Activated CD4-positive, CD25-positive, alpha-beta regulatory T cell treated with anti-CD3 and anti-CD28 coated beads, Interleukin-2, amount 50 U/mL, for 72 hours (primary cell): ENCODE results near the gene KPNA3.
"Not testable (repeated sequence)": the region's sequence is repeated elsewhere in the genome, so short reads cannot be mapped to it uniquely, and the experiment has no call there.

Experiments
- DNase-seq: peaks from one replicate; pipeline ENCODE4 v3.0.0; 2021

KPNA3 gene

GRCh38 chr13:49740870-49741269 is 51.6 kb downstream of the KPNA3 start:
- no peak for DNase-seq

GRCh38 chr13:49739498-49740187 is 52.8 kb downstream of the KPNA3 start:
- no peak for DNase-seq

DNA sequence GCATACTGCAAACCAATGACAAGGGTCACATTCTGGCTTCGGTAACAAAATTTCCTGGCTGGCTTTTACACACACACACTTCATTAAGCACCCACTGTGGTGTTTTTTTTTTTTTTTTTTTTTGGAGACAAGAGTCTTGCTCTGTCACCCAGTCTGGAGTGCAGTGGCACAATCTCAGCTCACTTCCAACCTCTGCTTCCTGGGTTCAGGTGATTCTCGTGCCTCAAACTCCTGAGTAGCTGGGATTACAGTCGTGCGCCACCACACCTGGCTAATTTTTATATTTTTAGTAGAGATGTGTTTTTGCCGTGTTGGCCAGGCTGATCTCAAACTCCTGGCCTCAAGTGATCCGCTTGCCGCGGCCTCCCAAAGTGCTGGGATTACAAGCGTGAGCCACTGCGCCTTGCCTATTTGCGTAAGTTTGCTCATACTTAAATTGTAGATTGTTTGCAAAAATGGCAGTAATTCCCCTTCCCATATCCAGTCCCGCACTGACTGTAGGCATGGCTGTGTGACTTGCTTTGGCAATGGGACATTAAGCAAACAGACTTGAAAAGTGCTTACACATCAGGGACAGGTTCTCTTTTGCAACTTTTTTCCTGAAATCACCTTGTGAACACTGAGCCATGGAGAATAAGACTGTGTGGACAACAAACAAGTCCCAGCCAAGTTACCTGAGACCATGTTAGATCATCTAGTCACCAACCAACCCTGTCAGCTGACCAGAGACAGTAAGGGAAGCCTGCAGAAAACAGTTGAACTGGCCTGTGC is 59.1 kb downstream of the KPNA3 start:
- no peak for DNase-seq

DNA sequence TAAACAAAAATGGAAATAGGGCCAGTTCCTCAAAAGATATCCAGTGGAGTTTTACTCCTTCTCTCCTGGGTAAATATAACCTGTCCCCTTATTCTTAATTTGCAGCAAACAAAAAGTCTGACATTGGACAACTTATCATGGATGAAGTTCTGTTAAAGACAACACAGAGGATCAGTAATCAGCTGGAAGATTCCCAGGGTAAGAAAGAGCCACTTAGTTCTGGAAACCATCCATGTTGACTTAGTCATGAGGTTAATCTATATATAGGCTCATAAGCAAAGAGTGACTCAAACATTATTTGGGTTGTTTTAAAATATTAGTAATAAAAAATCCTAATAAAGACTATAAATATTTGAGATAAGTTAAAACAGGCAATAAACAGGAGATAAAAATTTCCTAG is 60.7 kb downstream of the KPNA3 start:
- DNase-seq: no peak

DNA sequence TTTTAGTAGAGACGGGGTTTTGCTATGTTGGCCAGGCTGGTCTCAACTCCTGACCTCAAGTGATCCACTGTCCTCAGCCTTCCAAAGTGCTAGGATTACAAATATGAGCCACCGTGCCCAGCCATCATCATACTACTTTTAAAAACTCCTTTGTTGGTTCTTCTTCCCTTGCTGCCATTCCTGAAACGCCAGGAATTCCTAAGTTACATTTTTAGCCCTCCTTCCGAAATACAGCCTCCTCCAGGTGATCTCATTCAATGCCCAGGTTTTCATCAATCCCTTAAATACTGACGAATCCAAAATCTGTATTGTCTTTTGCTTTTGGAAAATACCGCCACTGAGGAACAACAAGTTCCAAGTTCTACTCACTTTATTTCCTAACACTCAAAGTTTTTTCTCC is 75.9 kb downstream of the KPNA3 start:
- DNase-seq: no peak

- no peak for DNase-seq
Measured at GRCh38 chr13:49714757-49715156, 77.7 kb downstream of the KPNA3 start.

DNA sequence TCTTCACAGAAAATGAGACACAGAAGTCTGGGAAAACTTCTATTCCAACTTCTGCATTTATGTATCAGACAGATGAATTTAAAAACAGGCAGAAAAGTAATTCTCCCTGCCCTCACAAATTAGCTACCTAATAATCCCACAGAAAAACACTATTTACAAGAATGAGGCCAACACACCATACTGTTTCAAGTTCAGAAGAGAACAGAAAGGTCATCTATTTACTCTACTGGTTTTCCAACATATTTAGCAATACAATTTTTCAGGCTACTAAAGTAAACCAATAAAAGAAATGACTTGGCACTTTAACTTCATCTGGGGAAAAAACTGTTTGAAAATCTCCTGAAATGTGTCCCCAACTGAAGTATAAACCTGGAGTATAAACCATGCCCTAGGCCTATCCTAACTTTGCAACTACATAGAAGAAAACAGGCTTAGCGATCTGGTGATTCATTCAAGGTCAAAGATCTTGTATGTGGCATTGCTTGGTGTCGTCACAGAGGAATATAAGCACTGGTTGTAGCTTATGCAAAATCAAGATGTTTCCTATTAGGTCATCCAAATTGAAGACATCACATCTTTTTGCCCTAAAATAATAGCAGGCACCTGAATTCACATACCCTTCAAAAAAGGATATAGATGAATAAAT is 81.1 kb downstream of the KPNA3 start:
- DNase-seq: no peak

GRCh38 chr13:49704264-49704663 is 88.2 kb downstream of the KPNA3 start:
- not testable (repeated sequence) for DNase-seq

DNA sequence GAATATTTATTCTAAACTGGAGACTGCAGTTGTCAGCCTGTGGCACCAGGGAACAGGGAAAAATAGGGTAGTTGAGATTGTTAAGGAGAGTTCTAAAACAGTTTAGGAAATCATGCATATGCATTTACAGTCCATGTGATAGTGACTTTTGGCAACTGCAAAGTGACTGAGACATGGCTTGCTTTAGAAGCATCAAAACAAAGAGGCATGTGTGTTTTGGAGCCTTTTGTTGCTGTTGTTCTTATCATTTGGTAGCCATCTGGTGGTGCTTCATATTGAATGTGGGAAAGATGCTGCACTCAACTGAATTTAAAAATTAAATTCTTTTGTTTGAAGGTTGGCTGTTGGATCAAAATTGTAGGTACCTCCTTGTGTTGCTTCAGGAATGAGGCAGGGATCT is 91.0 kb downstream of the KPNA3 start:
- no peak for DNase-seq

- no peak for DNase-seq
Measured at GRCh38 chr13:49697468-49697867, 95.0 kb downstream of the KPNA3 start.

GRCh38 chr13:49694446-49694845 is 98.0 kb downstream of the KPNA3 start:
- no peak for DNase-seq

- no peak for DNase-seq
Measured at GRCh38 chr13:49693877-49694276, 98.6 kb downstream of the KPNA3 start.

DNA sequence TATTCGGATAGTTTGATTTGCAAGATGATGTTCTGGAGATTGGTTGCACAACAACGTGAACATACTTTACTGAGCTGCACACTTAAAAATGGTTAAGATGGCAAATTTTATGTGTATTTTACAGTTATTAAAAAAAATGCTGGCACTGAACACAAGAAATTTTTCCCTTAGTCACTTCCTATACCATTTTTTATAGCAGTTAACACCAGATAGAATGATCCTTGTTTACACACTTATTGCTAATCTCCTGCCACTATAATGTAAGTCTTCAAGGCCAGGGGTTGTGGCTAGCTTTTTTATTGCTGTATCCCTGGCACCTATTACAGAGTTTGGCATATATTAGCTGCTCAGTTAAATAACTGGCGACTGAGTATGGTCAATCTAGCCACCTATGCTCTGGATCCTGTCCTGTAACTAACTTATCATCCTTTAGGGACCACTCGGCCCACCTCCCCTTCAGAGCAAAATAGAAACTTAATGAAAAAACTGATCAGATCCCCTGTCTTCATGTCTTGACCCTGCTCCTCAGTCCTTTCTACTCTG is 99.2 kb downstream of the KPNA3 start:
- no peak for DNase-seq

- DNase-seq: peak; percentile 92
Measured at GRCh38 chr13:49690995-49691784, 101.3 kb downstream of the KPNA3 start, which contains the start of gene EBPL. Gene EBPL (minus strand): TSS chr13:49691486. CDS start chr13:49691424, 62 bp downstream.

DNA sequence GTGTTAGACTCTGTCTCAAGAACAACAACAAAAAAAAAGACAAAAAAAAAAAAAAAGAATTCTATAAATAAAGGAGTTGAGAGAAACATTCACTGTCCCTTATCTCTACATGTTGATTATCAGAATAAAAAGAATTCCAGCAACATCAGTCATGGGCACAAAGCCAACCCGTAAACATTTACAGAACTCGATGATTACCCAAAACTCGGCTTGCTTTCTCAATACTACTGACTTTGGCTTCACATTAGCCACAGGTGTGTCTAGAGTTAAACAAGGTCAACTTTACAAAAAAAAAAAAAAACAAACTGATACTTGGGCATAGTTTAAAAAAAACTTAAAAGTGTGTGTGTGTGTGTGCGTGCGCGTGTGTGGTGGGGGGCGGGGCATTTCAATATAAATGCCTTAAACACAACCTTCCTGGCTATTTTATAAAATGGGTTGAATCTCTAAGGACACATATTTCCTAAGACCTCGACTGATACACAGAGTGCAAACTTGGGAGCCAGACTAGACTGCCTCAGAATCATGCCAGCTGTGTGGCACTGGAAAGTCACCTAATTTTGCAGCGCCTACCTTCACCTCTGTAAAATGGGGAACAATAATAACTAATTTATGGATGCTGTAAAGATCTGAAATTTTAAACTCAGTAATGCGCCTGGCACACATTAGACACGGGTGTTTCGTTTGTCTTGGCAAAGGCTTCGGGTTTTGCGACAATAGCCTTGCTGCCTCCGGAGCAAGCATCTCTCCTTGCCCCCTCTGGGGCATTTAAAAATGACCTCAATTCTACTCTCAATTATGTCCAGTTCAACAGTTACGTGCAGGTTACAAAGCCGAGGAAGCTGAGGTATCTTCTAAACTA is 102.1 kb downstream of the KPNA3 start:
- DNase-seq: no peak

- DNase-seq: no peak
Measured at GRCh38 chr13:49683489-49683888, 109.0 kb downstream of the KPNA3 start.

DNA sequence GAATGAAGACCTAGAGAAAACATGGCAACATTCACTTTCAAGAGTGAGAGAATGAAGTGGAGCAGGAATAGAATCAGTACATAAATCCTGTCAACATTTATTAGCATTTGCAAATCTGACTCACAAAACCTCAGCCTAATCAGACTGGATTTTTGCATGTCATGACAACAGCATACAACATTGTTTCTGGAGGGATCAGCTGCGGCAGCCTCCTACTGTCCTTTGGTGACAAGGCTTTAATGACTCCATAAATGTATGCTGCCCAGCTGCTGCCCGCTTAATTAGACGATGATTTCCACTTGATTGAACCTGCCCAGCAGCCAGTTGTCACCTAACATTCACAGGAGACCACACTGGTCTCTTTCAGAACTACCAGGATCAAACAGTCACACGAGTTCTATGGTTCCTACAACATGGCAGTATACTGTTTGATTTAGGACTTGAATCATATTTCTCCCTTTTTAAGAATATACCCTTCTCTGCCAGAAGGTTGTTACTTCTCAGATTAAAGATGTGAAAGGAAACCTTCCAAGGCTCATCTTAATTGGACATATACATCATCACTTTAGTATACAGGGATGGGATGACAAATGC is 110.5 kb downstream of the KPNA3 start:
- no peak for DNase-seq

- DNase-seq: no peak
Measured at GRCh38 chr13:49679246-49679645, 113.2 kb downstream of the KPNA3 start.

GRCh38 chr13:49678191-49678914 is 114.1 kb downstream of the KPNA3 start:
- no peak for DNase-seq

DNA sequence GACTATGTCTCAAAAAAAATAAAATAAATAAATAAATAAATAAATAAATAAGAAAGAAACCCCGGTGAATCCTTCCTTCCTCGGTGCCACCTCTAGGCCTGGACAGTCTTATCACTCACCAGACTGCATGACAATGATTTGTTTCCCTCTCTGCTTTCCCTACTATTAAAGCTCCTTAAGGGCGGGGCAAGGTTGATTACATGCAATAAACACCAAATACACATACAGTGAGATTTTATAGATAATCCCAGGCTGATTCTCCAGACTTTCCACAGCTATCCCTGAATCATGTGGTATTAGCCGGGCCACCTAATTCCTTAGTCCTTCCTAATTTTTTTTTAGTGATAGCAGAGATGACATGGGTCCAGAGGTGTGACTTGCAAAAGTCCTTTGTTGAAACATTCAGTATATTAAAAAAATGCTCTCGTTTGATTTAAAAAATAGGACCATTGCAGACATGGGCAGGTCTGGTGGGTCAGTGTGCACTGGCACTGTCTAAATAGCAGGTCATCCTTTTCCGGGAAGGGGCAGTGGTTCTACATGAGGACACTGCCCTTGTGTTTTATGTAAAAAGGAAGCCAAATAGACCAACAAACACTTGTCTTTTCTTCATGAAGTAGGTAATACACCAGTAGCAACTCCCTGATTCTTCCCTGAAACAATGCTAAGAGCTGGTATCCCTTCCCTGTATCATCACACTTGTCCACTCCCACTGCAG is 115.7 kb downstream of the KPNA3 start:
- no peak for DNase-seq
